Endodermal cell (in vitro differentiated cells): Measurements from ENCODE around the gene COLEC12. TPM values are rescaled to one million over a fixed set of nuclear protein-coding genes. Genes with fewer than 3 reads are reported as not detected.
A peak's percentile ranks its signal among the peaks of the same experiment; 100 is the strongest.

Experiments
- DNase-seq: peaks from one replicate; pipeline ENCODE4 v3.0.0-alpha.2; 2017
- H3K27ac ChIP-seq: 2 replicates; pipeline ENCODE4 v1.5.1; 2013; ENCODE audit warnings: mild to moderate bottlenecking, low read depth, low read length, moderate library complexity
- H3K27me3 ChIP-seq: 2 replicates; pipeline ENCODE4 v1.6.1; 2013; ENCODE audit warnings: mild to moderate bottlenecking, low read length, moderate library complexity; ENCODE audit not compliant: insufficient read depth, control insufficient read depth, poor library complexity, severe bottlenecking
- H3K36me3 ChIP-seq: 2 replicates; pipeline ENCODE4 v1.7.0; 2013; ENCODE audit warnings: mild to moderate bottlenecking, low read length, moderate library complexity; ENCODE audit not compliant: control insufficient read depth, insufficient read depth
- H3K4me1 ChIP-seq: one replicate; pipeline ENCODE4 v1.7.0; 2013; ENCODE audit warnings: low read length; ENCODE audit not compliant: control insufficient read depth, insufficient read depth
- H3K4me3 ChIP-seq: 2 replicates; pipeline ENCODE4 v1.5.1; 2013; ENCODE audit warnings: mild to moderate bottlenecking, low read length, moderate library complexity
- H3K9ac ChIP-seq: 2 replicates; pipeline ENCODE4 v1.6.1; 2013; ENCODE audit warnings: mild to moderate bottlenecking, low read length, moderate library complexity; ENCODE audit not compliant: poor library complexity, severe bottlenecking; ENCODE audit errors: extremely low read depth
- H3K9me3 ChIP-seq: 2 replicates; pipeline ENCODE4 v1.6.1; 2013; ENCODE audit warnings: mild to moderate bottlenecking, low read length, moderate library complexity; ENCODE audit not compliant: control insufficient read depth
- H3K27ac Mint-ChIP-seq: 2 replicates; pipeline ENCODE4 v1.8.0; 2020; ENCODE audit warnings: mixed read lengths
- H3K27me3 Mint-ChIP-seq: 2 replicates; pipeline ENCODE4 v1.8.0; 2021; ENCODE audit warnings: mild to moderate bottlenecking, mixed read lengths; ENCODE audit not compliant: insufficient read depth
- H3K36me3 Mint-ChIP-seq: 2 replicates; pipeline ENCODE4 v1.8.0; 2020; ENCODE audit warnings: low read depth, mixed read lengths
- H3K4me1 Mint-ChIP-seq: 2 replicates; pipeline ENCODE4 v1.8.0; 2020; ENCODE audit warnings: mixed read lengths
- H3K4me3 Mint-ChIP-seq: 2 replicates; pipeline ENCODE4 v1.8.0; 2020; ENCODE audit warnings: mild to moderate bottlenecking, moderate library complexity, mixed read lengths
- H3K9me3 Mint-ChIP-seq: 2 replicates; pipeline ENCODE4 v1.8.0; 2020; ENCODE audit warnings: mild to moderate bottlenecking, mixed read lengths
- WGBS, 2 experiments: methylation state at CpG; one replicate each; pipeline versions ENCODE4 v1.1.5 to v1.1.7; 2013; ENCODE audit warnings: missing lambda C conversion rate in 2 of 2, mixed read lengths in 1 of 2; ENCODE audit not compliant: insufficient coverage in 1 of 2, insufficient read length in 1 of 2; 5-methylcytosine and 5-hydroxymethylcytosine counted together
- long read RNA-seq, 4 experiments: library from polyadenylated mRNA in 2 of 4; library from RNA in 1 of 4; library from capped mRNA in 1 of 4; stranded (forward) in 3 of 4; unstranded in 1 of 4; transcript quantifications; one replicate each; pipeline ENCODE4 v2.0.0, GENCODE V29; 2020 to 2021; ENCODE audit warnings: inconsistent platforms in 1 of 4
- polyA plus RNA-seq, 2 experiments: library from polyadenylated mRNA; stranded (reverse); fragments of 50-300 nt; gene quantifications; one replicate each; pipeline ENCODE4 v1.2.3, GENCODE V29; 2013
- total RNA-seq, 2 donors: library from RNA; stranded (reverse); fragmentation: NEBNext Ultra II Directional in 1 of 2; extraction: Animal tissue kit (Norgen Biotek cat#: 25700) in 1 of 2; gene quantifications; 2 replicates in 1 of 2; 3 replicates in 1 of 2; pipeline ENCODE4 v1.2.1, GENCODE V29; 2021
- TF ChIP-seq, protein P1 (sequence below): fragments of 200-600 bp; sonication (generic); conservative IDR thresholded peaks from 2 replicates; pipeline ENCODE4 v1.5.0; 2021; ENCODE audit warnings: antibody characterized with exemption, mild to moderate bottlenecking

Gene COLEC12
- 100 to 1,000 TPM; 123 TPM for total RNA-seq
- 31.1 TPM for polyA plus RNA-seq (2013, experiment 1 of 2)
- 38.5 TPM for polyA plus RNA-seq (2013, experiment 2 of 2)
- long read RNA-seq, experiment 1, full-length matches to known transcripts = 21 of 95 reads
- long read RNA-seq, experiment 1, partial matches to known transcripts = 55 of 95 reads
- long read RNA-seq, experiment 1, other reads (novel, unspliced or antisense) = 19 of 95 reads
- long read RNA-seq, experiment 2, full-length matches to known transcripts = 786 of 1,072 reads
- long read RNA-seq, experiment 2, partial matches to known transcripts = 70 of 1,072 reads
- long read RNA-seq, experiment 2, other reads (novel, unspliced or antisense) = 216 of 1,072 reads
- long read RNA-seq, experiment 3, full-length matches to known transcripts = 42 of 81 reads
- long read RNA-seq, experiment 3, partial matches to known transcripts = 34 of 81 reads
- long read RNA-seq, experiment 3, other reads (novel, unspliced or antisense) = 5 of 81 reads
- long read RNA-seq, experiment 4, partial matches to known transcripts = 11 of 16 reads
- long read RNA-seq, experiment 4, other reads (novel, unspliced or antisense) = 5 of 16 reads

DNA sequence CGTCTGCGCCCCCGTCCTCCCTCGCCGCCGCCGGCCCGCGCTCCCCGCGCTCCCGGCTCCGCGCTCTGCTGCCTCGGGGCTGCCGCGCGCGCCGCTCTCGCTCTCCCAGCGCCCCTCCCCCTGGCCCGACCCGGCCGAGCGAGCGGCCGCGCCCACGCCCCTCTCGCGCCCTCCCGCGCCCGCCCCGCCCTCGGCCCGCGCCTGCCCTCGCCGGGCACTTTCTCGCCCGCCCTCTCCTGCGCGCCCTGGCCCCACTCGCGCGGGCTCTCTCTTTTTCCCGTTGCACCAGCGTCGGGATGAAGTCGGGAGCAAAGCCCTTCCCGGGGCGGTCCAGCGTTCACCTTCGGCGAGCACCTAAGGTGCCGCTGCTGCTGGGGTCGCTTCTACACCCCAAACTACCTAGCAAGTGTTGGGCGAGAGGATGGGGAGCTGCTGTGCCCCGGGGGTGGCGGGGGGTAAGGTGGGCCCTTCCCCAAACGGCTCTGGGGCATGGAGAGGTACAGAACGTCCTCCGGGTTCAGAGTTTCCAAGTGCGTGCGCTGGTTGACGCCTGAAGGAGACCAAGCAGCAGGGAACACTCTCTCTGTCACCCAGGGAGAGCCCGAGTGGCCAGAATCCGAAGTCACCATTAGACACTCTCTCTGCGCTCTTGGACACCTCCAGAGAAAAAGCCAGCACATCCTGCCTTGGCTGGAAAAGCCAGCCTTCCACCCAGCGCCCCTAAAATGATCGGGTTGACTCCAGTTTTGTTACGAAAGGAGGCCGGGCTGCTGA is at the start of gene COLEC12:
Gene COLEC12 (minus strand): TSS at position 70 of the 774 bp plus-strand sequence. CDS start 187 bp downstream, outside the sequence.
- DNase-seq = peak; percentile 74
- H3K27me3 Mint-ChIP-seq = peaks cover 63% of the 10 kb centered on the region
- peaks cover 7% of the 10 kb centered on the region for H3K36me3 Mint-ChIP-seq
- Histone ChIP-seq H3K9ac (peak within 1 kb of the TSS; percentile 85), H3K27ac (no peak within 1 kb of the TSS), H3K9me3 (no peaks in the 10 kb centered on the region), H3K36me3 (peaks cover 8% of the 10 kb centered on the region), H3K27me3 (no peaks in the 10 kb centered on the region), H3K4me1 (peaks cover 7% of the 10 kb centered on the region), H3K4me3 (peak within 1 kb of the TSS; percentile 98)
- 2% methylated on average over 31 to 75 of the region's 75 CpGs for WGBS, 2 experiments
- TF ChIP-seq, protein P1, sequence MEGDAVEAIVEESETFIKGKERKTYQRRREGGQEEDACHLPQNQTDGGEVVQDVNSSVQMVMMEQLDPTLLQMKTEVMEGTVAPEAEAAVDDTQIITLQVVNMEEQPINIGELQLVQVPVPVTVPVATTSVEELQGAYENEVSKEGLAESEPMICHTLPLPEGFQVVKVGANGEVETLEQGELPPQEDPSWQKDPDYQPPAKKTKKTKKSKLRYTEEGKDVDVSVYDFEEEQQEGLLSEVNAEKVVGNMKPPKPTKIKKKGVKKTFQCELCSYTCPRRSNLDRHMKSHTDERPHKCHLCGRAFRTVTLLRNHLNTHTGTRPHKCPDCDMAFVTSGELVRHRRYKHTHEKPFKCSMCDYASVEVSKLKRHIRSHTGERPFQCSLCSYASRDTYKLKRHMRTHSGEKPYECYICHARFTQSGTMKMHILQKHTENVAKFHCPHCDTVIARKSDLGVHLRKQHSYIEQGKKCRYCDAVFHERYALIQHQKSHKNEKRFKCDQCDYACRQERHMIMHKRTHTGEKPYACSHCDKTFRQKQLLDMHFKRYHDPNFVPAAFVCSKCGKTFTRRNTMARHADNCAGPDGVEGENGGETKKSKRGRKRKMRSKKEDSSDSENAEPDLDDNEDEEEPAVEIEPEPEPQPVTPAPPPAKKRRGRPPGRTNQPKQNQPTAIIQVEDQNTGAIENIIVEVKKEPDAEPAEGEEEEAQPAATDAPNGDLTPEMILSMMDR = no peak
- peak within 1 kb of the TSS; percentile 87 for H3K27ac Mint-ChIP-seq
- no peaks in the 10 kb centered on the region for H3K9me3 Mint-ChIP-seq
- H3K4me3 Mint-ChIP-seq = peak within 1 kb of the TSS; percentile 87
- H3K4me1 Mint-ChIP-seq = peaks cover 18% of the 10 kb centered on the region

DNA sequence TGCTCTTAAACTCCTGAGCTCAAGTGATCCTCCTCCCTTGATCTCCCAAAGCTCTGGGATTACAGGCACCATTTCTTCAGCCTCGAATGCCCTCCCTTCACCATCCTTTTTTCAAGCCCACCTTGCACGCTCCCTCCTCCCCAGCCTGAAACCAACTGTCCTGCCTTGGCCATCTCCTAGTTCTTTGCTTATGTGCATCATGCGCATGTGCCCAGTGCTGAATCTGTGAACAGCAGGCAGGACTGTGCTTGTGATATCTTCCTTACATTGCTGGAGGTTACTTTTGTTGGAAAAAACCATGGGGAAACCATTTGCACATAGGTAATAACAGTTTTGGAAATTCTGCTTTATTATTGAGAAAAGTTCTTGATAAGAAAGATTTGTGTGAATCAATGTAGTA is 49.5 kb upstream of the COLEC12 start:
- no peak overlapping the region for H3K27ac Mint-ChIP-seq
- no peak overlapping the region for H3K4me3 Mint-ChIP-seq

More for the DNA sequence above, 49.5 kb upstream of the COLEC12 start:
- H3K36me3 Mint-ChIP-seq = no peaks in the 10 kb centered on the region
- Histone ChIP-seq H3K27ac (no peak overlapping the region), H3K9me3 (peaks cover 23% of the 10 kb centered on the region), H3K9ac (no peak overlapping the region), H3K36me3 (no peaks in the 10 kb centered on the region), H3K4me1 (no peaks in the 10 kb centered on the region), H3K4me3 (no peak overlapping the region), H3K27me3 (no peaks in the 10 kb centered on the region)
- H3K4me1 Mint-ChIP-seq = no peaks in the 10 kb centered on the region
- WGBS, 2 experiments = 90 to 95% methylated on average over 3 of the region's 3 CpGs
- TF ChIP-seq, protein P1 = no peak
- peaks cover 31% of the 10 kb centered on the region for H3K9me3 Mint-ChIP-seq
- H3K27me3 Mint-ChIP-seq = no peaks in the 10 kb centered on the region
- DNase-seq = no peak
